HG03066 (cell line): ENCODE measurements around the gene CDCA4.
"Not testable (repeated sequence)": the region's sequence is repeated elsewhere in the genome, so short reads cannot be mapped to it uniquely, and the experiment has no call there.

Source experiments
- ATAC-seq: cut with Tn5 transposase; IDR thresholded peaks from one replicate; pipeline ENCODE4 v1.9.1; 2021; ENCODE audit warnings: low read depth; ENCODE audit not compliant: unreplicated experiment

CDCA4 gene

DNA sequence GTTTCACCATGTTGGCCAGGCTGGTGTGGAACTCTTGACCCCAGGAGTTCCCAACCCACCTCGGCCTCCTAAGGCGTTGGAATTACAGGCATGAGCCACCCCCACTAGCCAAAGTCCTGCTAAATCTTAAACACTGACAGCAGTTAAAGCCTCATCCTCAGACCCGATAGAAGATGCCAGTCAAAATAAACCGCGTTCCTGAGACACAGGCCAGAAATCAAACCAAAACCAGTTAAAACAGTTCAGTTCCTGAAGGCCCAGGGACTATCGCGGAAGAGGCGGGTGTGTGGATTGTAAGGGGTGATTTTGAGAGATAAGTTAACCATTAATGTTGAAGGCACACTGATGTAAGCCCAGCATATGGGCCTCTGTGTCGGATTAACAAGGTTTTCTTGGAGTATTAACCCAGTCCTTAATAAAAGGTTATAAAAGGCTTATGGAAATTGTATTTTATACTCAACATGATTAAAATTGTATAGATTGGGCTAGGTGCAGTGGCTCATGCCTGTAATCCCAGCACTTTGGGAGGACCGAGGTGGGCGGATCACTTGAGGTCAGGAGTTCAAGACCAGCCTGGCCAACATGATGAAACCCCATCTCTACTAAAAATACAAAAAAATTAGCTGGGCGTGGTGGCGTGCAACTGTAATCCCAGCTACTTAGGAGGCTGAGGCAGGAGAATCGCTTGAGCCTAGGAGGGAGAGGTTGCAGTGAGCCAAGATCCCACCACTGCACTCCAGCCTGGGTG lies 18.7 kb upstream of the CDCA4 start:
- no peak for ATAC-seq

DNA sequence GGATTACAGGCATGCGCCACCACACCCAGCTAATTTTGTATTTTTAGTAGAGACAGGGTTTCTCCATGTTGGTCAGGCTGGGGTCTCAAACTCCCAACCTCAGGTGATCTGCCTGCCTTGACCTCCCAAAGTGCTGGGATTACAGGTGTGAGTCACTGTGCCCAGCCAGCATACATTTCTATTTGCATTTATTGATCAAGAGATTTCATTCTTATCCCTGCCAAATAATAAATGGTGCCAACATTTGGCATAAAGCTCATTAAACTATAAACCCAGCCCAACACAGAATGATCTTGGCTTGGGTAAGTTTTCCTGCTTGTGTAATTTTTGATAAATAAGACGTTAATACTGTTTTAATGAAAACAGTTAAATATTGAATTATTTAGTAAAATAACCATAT lies 14.7 kb upstream of the CDCA4 start:
- ATAC-seq, result not testable (repeated sequence)

GRCh38 chr14:105034315-105035039 lies 13.6 kb upstream of the CDCA4 start:
- no peak for ATAC-seq

- not testable (repeated sequence) for ATAC-seq
Measured at GRCh38 chr14:105033412-105033900, 12.6 kb upstream of the CDCA4 start.

- ATAC-seq, result not testable (repeated sequence)
Measured at GRCh38 chr14:105032451-105032901, 11.6 kb upstream of the CDCA4 start.

- ATAC-seq, result no peak
Measured at GRCh38 chr14:105030836-105031396, 10.0 kb upstream of the CDCA4 start.

GRCh38 chr14:105030194-105030593 lies 9.3 kb upstream of the CDCA4 start:
- ATAC-seq, result no peak

DNA sequence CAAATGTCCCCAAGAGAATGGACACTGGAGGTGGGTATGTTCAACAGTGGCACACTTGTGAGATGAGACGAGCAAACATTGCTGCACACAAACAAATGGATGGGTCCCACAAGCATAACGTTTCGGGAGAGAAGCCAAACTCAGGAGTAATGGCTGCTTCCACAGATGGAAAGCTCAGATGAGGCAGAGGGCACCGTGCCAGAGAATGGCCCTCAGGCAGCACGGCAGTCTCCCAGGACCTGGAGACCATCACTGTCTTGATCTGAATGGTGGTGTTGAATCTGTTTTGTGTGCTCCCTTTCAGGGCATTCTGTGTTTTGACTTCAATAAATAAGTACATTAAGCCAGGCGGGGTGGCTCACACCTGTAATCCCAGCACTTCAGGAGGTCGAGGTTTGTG lies 8.5 kb upstream of the CDCA4 start:
- no peak for ATAC-seq

- ATAC-seq, result no peak
Measured at GRCh38 chr14:105028251-105028927, 7.5 kb upstream of the CDCA4 start.

GRCh38 chr14:105027718-105028117 lies 6.8 kb upstream of the CDCA4 start:
- ATAC-seq, result not testable (repeated sequence)

DNA sequence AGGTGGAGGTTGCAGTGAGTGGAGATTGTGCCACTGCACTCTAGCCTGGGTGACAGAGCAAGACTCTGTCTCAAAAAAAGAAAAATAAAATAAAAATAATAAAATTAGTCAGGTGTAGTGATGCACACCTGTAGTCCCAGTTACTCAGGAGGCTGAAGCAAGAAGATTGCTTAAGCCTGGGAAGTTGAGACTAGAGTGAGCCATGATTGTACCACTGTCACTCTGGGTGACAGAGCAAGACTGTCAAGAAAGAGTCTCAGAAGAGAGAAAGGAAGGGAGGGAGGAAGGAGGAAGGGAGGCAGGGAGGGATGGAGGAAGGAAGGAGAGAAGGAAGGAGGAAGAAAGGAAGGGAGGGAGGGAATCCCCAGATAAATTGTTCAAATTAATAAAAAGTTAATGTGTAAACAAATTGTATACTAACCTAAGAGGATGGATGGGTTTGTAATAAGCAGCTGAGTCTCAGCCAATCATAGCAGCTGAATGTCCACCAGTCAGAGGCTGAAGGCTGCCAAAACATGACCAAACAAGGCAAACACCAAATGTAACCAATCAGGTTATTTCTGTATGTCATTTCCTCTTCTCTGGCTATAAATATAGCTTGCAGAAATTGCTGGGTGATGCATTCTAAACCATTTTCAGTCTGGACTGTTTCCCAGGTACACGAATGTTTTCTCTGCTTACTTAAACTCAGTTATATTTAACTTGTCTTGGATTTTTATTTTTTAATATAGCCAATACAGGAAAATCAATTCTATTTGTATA lies 6.1 kb upstream of the CDCA4 start:
- no peak for ATAC-seq

GRCh38 chr14:105026033-105026785 lies 5.3 kb upstream of the CDCA4 start:
- no peak for ATAC-seq

- no peak for ATAC-seq
Measured at GRCh38 chr14:105025429-105025828, 4.5 kb upstream of the CDCA4 start.

- ATAC-seq, result no peak
Measured at GRCh38 chr14:105023791-105024480, 3.1 kb upstream of the CDCA4 start.

- ATAC-seq, result no peak
Measured at GRCh38 chr14:105023144-105023543, 2.3 kb upstream of the CDCA4 start.

GRCh38 chr14:105022276-105022670 lies 1.4 kb upstream of the CDCA4 start:
- ATAC-seq, result no peak

- no peak for ATAC-seq
Measured at GRCh38 chr14:105021656-105022275, 883 bp upstream of the CDCA4 start.
